ENCODE measurements around the gene TINCR. TPM values are rescaled to one million over a fixed set of nuclear protein-coding genes. Genes with fewer than 3 reads are reported as not detected.
"Not testable (repeated sequence)": the region's sequence is repeated elsewhere in the genome, so short reads cannot be mapped to it uniquely, and the experiment has no call there.

TINCR gene
- polyA plus RNA-seq, 1 donor from 2014 or later: 2.0 TPM

- Histone ChIP-seq H3F3A (ENCODE audit: insufficient read depth, low read length, poor library complexity, severe bottlenecking) (peaks cover 3% of the 10 kb centered on the region), H3K4me3 (ENCODE audit: low read length) (no peak overlapping the region), H3K27me3 (ENCODE audit: insufficient read depth, low read depth, low read length) (no peaks in the 10 kb centered on the region), H3K9me3 (ENCODE audit: low read length) (no peaks in the 10 kb centered on the region), H3K79me2 (replicated peaks; ENCODE audit: insufficient read depth, low read length) (no peaks in the 10 kb centered on the region), H3K9me2 (ENCODE audit: insufficient read depth, low read length) (no peaks in the 10 kb centered on the region), H3K4me2 (ENCODE audit: low read length) (no peak overlapping the region), H3K36me3 (ENCODE audit: insufficient read depth, low read length) (no peaks in the 10 kb centered on the region), H3K9ac (ENCODE audit: low read length) (peak overlapping the region; percentile 57), H4K20me1 (ENCODE audit: insufficient read depth) (no peaks in the 10 kb centered on the region), H2AFZ (ENCODE audit: low read depth, low read length) (no peak overlapping the region), H3K27ac (ENCODE audit: low read length) (peak overlapping the region; percentile 77)
- TF ChIP-seq MXI1 (conservative IDR thresholded peaks at IDR 0.05; ENCODE audit: poor library complexity, severe bottlenecking) (no peak), RAD21 (conservative IDR thresholded peaks at IDR 0.05) (no peak), EZH2 (IDR thresholded peaks at IDR 0.05; ENCODE audit: borderline replicate concordance, insufficient read depth, low read length, poor library complexity, severe bottlenecking) (no peak), POLR2AphosphoS5 (IDR thresholded peaks at IDR 0.05) (no peak), SMC3 (conservative IDR thresholded peaks at IDR 0.05; ENCODE audit: poor library complexity) (no peak), EP300 (conservative IDR thresholded peaks at IDR 0.05; ENCODE audit: poor library complexity, severe bottlenecking) (no peak)
- TF ChIP-seq, protein P1, sequence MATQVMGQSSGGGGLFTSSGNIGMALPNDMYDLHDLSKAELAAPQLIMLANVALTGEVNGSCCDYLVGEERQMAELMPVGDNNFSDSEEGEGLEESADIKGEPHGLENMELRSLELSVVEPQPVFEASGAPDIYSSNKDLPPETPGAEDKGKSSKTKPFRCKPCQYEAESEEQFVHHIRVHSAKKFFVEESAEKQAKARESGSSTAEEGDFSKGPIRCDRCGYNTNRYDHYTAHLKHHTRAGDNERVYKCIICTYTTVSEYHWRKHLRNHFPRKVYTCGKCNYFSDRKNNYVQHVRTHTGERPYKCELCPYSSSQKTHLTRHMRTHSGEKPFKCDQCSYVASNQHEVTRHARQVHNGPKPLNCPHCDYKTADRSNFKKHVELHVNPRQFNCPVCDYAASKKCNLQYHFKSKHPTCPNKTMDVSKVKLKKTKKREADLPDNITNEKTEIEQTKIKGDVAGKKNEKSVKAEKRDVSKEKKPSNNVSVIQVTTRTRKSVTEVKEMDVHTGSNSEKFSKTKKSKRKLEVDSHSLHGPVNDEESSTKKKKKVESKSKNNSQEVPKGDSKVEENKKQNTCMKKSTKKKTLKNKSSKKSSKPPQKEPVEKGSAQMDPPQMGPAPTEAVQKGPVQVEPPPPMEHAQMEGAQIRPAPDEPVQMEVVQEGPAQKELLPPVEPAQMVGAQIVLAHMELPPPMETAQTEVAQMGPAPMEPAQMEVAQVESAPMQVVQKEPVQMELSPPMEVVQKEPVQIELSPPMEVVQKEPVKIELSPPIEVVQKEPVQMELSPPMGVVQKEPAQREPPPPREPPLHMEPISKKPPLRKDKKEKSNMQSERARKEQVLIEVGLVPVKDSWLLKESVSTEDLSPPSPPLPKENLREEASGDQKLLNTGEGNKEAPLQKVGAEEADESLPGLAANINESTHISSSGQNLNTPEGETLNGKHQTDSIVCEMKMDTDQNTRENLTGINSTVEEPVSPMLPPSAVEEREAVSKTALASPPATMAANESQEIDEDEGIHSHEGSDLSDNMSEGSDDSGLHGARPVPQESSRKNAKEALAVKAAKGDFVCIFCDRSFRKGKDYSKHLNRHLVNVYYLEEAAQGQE (IDR thresholded peaks at IDR 0.05; ENCODE audit: borderline replicate concordance): no peak
- TF ChIP-seq, protein P2, sequence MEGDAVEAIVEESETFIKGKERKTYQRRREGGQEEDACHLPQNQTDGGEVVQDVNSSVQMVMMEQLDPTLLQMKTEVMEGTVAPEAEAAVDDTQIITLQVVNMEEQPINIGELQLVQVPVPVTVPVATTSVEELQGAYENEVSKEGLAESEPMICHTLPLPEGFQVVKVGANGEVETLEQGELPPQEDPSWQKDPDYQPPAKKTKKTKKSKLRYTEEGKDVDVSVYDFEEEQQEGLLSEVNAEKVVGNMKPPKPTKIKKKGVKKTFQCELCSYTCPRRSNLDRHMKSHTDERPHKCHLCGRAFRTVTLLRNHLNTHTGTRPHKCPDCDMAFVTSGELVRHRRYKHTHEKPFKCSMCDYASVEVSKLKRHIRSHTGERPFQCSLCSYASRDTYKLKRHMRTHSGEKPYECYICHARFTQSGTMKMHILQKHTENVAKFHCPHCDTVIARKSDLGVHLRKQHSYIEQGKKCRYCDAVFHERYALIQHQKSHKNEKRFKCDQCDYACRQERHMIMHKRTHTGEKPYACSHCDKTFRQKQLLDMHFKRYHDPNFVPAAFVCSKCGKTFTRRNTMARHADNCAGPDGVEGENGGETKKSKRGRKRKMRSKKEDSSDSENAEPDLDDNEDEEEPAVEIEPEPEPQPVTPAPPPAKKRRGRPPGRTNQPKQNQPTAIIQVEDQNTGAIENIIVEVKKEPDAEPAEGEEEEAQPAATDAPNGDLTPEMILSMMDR (IDR thresholded peaks at IDR 0.05; ENCODE audit: poor library complexity, severe bottlenecking): no peak
Measured at GRCh38 chr19:5540208-5540607, 27.5 kb downstream of the TINCR start.

DNA sequence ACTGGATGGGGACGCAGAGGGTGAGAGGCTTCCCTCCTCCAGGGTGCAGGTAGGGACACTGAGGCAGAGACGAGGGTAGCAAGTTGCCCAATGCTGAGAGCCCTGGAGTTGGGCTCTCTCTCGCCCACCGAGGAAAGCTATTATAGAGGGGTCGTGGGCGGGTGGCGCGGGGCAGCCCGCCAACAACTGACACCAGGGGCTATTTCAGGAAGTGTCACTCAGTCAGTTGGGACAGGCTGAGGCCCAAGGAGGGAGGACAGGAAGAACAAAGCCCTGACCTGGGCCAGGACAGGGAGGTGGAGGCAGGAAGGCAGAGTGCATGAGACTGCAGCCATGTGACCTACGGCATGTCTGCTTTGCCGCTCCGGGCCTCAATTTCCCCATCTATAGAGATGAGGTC, 29.9 kb downstream of the TINCR start:
- no peak for TF ChIP-seq SMC3 (conservative IDR thresholded peaks at IDR 0.05; ENCODE audit: poor library complexity)
- no peak for TF ChIP-seq MXI1 (conservative IDR thresholded peaks at IDR 0.05; ENCODE audit: poor library complexity, severe bottlenecking)
- TF ChIP-seq POLR2AphosphoS5 (IDR thresholded peaks at IDR 0.05): no peak
- no peak for TF ChIP-seq RAD21 (conservative IDR thresholded peaks at IDR 0.05)
- no peak for TF ChIP-seq EP300 (conservative IDR thresholded peaks at IDR 0.05; ENCODE audit: poor library complexity, severe bottlenecking)
- TF ChIP-seq, protein P2 (IDR thresholded peaks at IDR 0.05; ENCODE audit: poor library complexity, severe bottlenecking): no peak
- TF ChIP-seq EZH2 (IDR thresholded peaks at IDR 0.05; ENCODE audit: borderline replicate concordance, insufficient read depth, low read length, poor library complexity, severe bottlenecking): no peak
- no peak for TF ChIP-seq TAF1 (IDR thresholded peaks at IDR 0.05; ENCODE audit: low read depth)
- TF ChIP-seq, protein P1 (IDR thresholded peaks at IDR 0.05; ENCODE audit: borderline replicate concordance): no peak
- H4K20me1 ChIP-seq (ENCODE audit: insufficient read depth): no peaks in the 10 kb centered on the region
- no peak overlapping the region for H3K4me3 ChIP-seq (ENCODE audit: low read length)
- H3K27ac ChIP-seq (ENCODE audit: low read length): peak overlapping the region; percentile 84
- H3K4me2 ChIP-seq (ENCODE audit: low read length): no peak overlapping the region
- peaks cover 3% of the 10 kb centered on the region for H3F3A ChIP-seq (ENCODE audit: insufficient read depth, low read length, poor library complexity, severe bottlenecking)
- no peaks in the 10 kb centered on the region for H3K9me3 ChIP-seq (ENCODE audit: low read length)
- H3K9ac ChIP-seq (ENCODE audit: low read length): peak overlapping the region; percentile 16
- no peaks in the 10 kb centered on the region for H3K9me2 ChIP-seq (ENCODE audit: insufficient read depth, low read length)
- H3K36me3 ChIP-seq (ENCODE audit: insufficient read depth, low read length): no peaks in the 10 kb centered on the region
- no peaks in the 10 kb centered on the region for H3K27me3 ChIP-seq (ENCODE audit: insufficient read depth, low read depth, low read length)
- H3K79me2 ChIP-seq (replicated peaks; ENCODE audit: insufficient read depth, low read length): no peaks in the 10 kb centered on the region
- no peak overlapping the region for H2AFZ ChIP-seq (ENCODE audit: low read depth, low read length)

GRCh38 chr19:5536982-5537579, 30.7 kb downstream of the TINCR start:
- not testable (repeated sequence) for H3K4me2 ChIP-seq (ENCODE audit: low read length); H4K20me1 ChIP-seq (ENCODE audit: insufficient read depth); H2AFZ ChIP-seq (ENCODE audit: low read depth, low read length); H3F3A ChIP-seq (ENCODE audit: insufficient read depth, low read length, poor library complexity, severe bottlenecking); H3K36me3 ChIP-seq (ENCODE audit: insufficient read depth, low read length); H3K27me3 ChIP-seq (ENCODE audit: insufficient read depth, low read depth, low read length); H3K9me3 ChIP-seq (ENCODE audit: low read length); H3K9me2 ChIP-seq (ENCODE audit: insufficient read depth, low read length); H3K79me2 ChIP-seq (replicated peaks; ENCODE audit: insufficient read depth, low read length)
- peak overlapping the region; percentile 46 for H3K4me3 ChIP-seq (ENCODE audit: low read length)
- peak overlapping the region; percentile 55 for H3K9ac ChIP-seq (ENCODE audit: low read length)
- H3K27ac ChIP-seq (ENCODE audit: low read length): peak overlapping the region; percentile 84

Data from neural cell (in vitro differentiated cells).